Duodenal mucosa (tissue), 2 donors: ENCODE data around the gene COL9A3.

Source experiments
- H3K27ac ChIP-seq: one replicate; pipeline ENCODE4 v1.7.0; 2013; ENCODE audit warnings: low read depth, low read length
- H3K27me3 ChIP-seq, 2 donors: one replicate each; pipeline ENCODE4 v1.7.0; 2013; ENCODE audit warnings: low read length in 2 of 2, control low read depth in 1 of 2; ENCODE audit not compliant: insufficient read depth in 2 of 2, control insufficient read depth in 1 of 2
- H3K36me3 ChIP-seq, 2 donors: one replicate each; pipeline ENCODE4 v1.7.0; 2013; ENCODE audit warnings: low read length in 2 of 2, control low read depth in 1 of 2; ENCODE audit not compliant: insufficient read depth in 2 of 2, control insufficient read depth in 1 of 2
- H3K4me1 ChIP-seq, 2 donors: one replicate each; pipeline ENCODE4 v1.7.0; 2013; ENCODE audit warnings: low read length in 2 of 2, control low read depth in 1 of 2; ENCODE audit not compliant: insufficient read depth in 2 of 2, control insufficient read depth in 1 of 2
- H3K4me3 ChIP-seq, 2 donors: one replicate each; pipeline ENCODE4 v1.7.0; 2013; ENCODE audit warnings: low read length in 2 of 2, low read depth in 1 of 2
- H3K9ac ChIP-seq, 2 donors: one replicate each; pipeline ENCODE4 v1.7.0; 2013; ENCODE audit warnings: low read length in 2 of 2, low read depth in 1 of 2
- H3K9me3 ChIP-seq, 2 donors: one replicate each; pipeline ENCODE4 v1.7.0; 2013; ENCODE audit warnings: low read length in 2 of 2, control low read depth in 1 of 2; ENCODE audit not compliant: control insufficient read depth in 1 of 2

Gene COL9A3

DNA sequence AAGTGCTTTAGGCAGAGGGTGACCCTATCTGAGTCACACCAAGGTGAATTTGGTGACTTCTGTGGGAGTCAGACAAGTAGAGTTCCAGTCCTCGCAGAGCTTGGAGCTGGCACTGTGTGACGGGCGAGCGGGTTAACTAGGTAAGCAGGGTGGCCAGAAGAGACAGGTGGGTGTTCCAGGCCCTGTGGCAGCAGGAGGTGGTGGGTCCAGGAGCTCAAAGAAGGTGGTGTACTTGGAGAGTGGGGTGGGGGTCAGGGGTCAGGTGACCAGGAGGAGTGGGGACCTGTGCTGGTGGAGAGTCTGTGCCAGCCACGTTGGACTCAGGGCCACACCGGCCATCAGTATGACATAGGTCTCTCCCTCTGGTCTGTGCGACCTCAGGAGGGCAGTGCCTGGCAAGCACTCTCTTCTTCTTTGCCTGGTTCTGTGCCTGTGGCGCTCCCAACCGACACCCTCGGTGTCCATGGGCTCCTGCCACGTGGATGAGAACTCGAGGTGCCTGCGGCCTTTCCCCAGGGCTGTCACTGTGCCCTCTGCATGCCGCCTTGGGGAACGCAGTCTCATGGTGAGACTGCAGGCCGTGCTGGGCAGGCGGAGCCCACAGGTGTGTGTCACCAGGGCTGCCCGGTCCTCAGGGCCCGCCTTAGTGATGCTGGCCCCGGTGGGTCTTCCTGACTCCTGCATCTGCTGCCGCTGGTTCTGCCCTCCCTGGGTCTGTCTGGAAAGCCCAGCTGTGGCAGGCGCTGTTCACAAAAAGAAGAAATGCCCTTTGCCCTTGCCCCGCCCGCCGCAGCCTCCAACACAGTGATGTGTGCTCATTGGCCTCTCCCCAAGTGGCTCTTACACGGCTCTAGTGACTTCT, 18.9 kb upstream of the COL9A3 start:
- Histone ChIP-seq H3K27ac (peak overlapping the region; percentile 79), H3K27me3 (no peaks in the 10 kb centered on the region), H3K4me1 (peaks cover 28 to 33% of the 10 kb centered on the region in 2 donors), H3K36me3 (peaks cover 11 to 25% of the 10 kb centered on the region in 2 donors), H3K9me3 (no peaks in the 10 kb centered on the region), H3K9ac (peak overlapping the region; percentile 63 to 66), H3K4me3 (peak overlapping the region; percentile 52 to 53)

DNA sequence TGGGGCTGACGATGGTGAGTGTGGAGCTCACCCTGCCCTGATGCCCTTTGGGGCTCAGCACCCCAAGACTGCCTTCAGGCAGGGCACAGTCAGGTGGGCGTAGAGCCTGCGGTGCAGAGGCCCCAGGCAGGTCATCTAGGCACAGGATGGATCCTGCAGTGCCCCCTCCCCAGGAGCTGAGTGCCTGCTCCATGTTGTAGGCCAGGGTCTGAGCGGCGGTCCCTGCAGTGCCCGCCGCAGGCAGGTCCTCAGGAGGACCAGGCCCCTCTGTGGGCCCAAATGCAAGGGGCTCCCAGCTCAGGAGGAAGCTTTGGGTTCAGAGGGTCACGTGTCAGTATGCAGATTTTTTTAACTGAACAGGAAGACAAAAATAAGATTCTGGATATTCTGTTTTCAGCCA, 17.8 kb upstream of the COL9A3 start:
- Histone ChIP-seq H3K4me1 (peaks cover 21 to 27% of the 10 kb centered on the region in 2 donors), H3K4me3 (no peak overlapping the region), H3K36me3 (peaks cover 11 to 25% of the 10 kb centered on the region in 2 donors), H3K9ac (peak overlapping the region in 1 of 2 donors; percentile 0), H3K27me3 (no peaks in the 10 kb centered on the region), H3K27ac (no peak overlapping the region), H3K9me3 (no peaks in the 10 kb centered on the region)

DNA sequence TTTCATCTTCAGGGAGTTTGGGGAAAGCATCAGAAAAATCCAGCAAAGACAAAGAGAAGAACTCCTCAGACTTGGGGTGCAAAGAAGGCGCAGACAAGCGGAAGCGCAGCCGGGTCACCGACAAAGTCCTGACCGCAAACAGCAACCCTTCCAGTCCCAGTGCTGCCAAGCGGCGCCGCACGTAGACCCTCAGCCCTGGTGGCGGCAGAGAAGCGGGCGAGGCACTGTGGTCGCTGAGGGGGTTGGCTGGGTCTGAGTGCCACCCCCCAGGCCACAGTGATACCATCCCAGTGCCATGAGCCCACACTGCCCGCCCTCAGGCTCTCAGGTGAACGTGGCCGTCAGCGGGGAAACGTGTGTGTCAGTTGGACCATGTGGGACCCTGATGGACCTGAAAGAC, 17.4 kb upstream of the COL9A3 start:
- Histone ChIP-seq H3K4me1 (peaks cover 21 to 29% of the 10 kb centered on the region in 2 donors), H3K27ac (no peak overlapping the region), H3K4me3 (no peak overlapping the region), H3K36me3 (peaks cover 11 to 25% of the 10 kb centered on the region in 2 donors), H3K9ac (no peak overlapping the region), H3K27me3 (no peaks in the 10 kb centered on the region), H3K9me3 (no peaks in the 10 kb centered on the region)

DNA sequence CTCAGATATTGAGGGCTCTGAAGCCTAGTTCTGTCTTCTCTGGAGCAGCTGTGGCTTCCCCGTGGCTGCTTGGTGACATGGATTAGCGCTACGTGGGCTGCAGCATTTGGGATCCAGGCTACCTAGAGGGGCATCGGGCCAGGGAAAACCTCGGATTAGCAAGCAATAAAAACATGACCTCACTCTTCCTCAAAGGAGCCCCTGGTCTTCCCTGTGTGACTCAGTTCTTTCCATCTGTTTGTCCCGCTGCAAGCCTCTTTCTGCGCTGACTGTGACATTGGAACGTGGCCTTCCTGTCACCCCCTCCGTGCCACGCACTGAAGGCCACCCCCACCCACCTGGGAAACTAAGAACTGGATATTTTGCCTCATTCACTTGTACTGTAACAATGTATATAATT, 17.0 kb upstream of the COL9A3 start:
- Histone ChIP-seq H3K36me3 (peaks cover 11 to 25% of the 10 kb centered on the region in 2 donors), H3K4me3 (no peak overlapping the region), H3K9me3 (no peaks in the 10 kb centered on the region), H3K4me1 (peaks cover 21 to 25% of the 10 kb centered on the region in 2 donors), H3K27ac (no peak overlapping the region), H3K9ac (no peak overlapping the region), H3K27me3 (no peaks in the 10 kb centered on the region)

DNA sequence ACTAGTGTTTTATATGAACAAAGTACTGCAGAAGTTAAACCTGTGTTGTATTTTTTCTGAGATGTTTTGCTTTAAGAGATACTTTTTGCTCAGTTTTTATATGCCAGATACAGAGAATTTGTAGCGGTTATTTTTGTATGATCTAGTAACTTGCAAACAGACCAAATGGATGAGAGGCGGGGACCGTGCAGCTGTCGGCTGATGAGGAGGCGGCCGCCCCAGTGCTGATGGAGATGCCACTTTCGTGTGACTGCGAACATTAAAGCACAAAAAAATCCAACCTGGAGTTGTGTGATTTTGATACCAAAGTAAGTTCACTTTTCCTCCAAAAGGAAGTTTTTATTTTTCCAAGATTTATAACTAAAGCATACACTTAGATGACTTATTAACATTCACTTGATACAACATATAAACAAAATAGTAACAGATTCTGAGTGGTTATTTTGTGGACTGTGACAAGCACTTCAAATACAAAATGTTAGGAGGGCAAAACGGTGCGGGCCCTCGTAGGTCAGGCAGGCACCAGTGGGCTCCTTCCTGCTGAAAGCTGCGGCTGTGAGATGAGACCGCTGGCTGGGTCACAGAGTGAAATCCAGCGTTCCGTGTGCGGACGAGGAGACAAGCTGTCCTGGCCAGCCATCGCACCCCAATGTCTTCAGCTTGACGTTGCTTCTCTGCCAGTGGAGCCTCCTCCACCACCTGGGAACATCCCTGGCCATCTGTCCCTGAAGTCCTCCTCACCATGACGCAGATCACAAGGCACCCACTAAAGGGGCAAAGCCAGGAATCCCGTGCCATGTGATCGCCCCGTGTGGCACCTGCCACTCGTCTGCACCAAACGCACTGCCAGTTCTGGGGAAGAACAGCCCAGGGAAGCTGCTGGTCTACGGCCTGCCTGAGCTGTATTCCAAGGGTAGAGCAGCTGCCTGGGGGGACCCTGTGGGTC, 16.3 kb upstream of the COL9A3 start:
- Histone ChIP-seq H3K4me1 (peaks cover 21 to 26% of the 10 kb centered on the region in 2 donors), H3K27ac (no peak overlapping the region), H3K27me3 (no peaks in the 10 kb centered on the region), H3K9ac (no peak overlapping the region), H3K4me3 (no peak overlapping the region), H3K36me3 (peaks cover 11 to 25% of the 10 kb centered on the region in 2 donors), H3K9me3 (no peaks in the 10 kb centered on the region)

DNA sequence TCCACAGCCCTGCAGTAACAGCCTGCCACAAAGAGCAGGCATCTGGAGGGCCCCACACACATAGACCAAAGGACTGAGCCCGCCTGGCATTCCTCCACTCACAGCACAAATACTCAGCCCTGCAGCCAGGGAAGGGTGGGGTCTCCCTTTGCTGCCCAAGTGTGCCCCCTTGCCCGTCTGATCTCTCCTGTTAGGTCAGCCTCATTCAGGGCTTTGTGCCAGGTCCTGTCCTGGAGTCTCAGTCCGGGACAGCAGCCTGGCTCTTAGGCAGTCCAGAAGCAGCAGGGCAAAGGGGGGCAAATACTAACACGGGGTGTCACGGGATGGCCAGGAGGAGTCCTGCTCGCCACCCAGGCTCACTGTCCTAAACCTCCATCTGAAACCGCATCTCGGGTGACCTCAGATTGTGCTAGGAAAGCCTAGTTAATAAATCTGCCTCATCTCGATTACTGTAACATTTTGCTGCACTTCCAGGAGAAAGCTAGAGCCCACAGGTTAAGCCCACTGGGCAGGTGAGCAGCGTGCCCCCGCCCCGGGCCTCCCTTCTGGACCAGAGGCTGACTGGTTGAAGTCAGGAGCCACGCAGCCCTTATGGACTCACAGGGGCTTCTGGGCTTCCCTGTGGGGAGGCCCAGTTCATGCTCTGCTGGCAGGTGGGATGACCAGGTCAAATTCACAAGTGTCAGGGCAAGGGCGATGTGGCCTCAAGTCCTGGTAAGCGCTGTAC, 15.4 kb upstream of the COL9A3 start:
- H3K27ac ChIP-seq = no peak overlapping the region
- peaks cover 11 to 25% of the 10 kb centered on the region in 2 donors for H3K36me3 ChIP-seq
- no peak overlapping the region for H3K9ac ChIP-seq

GRCh38 chr20:62802026-62802712, 14.7 kb upstream of the COL9A3 start:
- Histone ChIP-seq H3K4me1 (peaks cover 32 to 38% of the 10 kb centered on the region in 2 donors), H3K36me3 (peaks cover 11 to 25% of the 10 kb centered on the region in 2 donors), H3K4me3 (no peak overlapping the region), H3K9ac (no peak overlapping the region), H3K27me3 (no peaks in the 10 kb centered on the region), H3K9me3 (no peaks in the 10 kb centered on the region), H3K27ac (no peak overlapping the region)

More for the DNA sequence above, 15.4 kb upstream of the COL9A3 start:
- Histone ChIP-seq H3K9me3 (no peaks in the 10 kb centered on the region), H3K27me3 (no peaks in the 10 kb centered on the region), H3K4me1 (peaks cover 30 to 34% of the 10 kb centered on the region in 2 donors), H3K4me3 (no peak overlapping the region)

DNA sequence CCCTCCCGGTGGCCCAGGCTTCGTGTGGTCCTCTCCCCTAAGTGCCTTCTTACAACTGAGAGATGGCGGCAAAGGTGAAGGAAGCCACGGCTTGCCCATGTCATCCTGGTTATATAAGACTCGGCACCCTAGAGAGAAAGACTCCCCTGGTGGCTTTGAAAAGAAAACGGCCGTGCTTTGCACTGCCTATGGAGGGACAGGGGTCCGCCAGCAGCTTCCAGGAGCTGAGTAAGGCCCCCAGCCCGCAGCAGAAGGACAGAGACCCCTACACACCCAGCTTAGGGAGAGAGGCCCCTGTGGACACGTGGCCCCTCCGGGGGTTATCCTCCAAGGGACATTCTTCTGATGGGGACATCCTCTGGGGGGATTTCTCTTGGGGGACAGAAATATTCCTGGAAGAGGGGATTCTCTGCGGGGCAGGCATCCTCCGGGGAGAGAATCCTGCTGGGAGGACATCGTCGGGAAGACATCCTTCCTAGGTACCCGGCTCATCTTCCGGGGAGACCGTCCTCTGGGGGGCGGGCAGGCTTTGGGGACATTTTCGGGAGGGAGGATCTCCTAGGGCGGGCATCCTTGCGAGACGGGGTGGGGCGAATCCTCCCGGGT, 12.7 kb upstream of the COL9A3 start:
- peak overlapping the region; percentile 14 for H3K27ac ChIP-seq
- H3K4me1 ChIP-seq = peaks cover 15 to 28% of the 10 kb centered on the region in 2 donors
- no peaks in the 10 kb centered on the region for H3K27me3 ChIP-seq
- H3K36me3 ChIP-seq = peaks cover 22 to 28% of the 10 kb centered on the region in 2 donors
- peak overlapping the region in 1 of 2 donors; percentile 12 for H3K9ac ChIP-seq
- peak overlapping the region; percentile 51 to 84 for H3K4me3 ChIP-seq
- no peaks in the 10 kb centered on the region for H3K9me3 ChIP-seq

DNA sequence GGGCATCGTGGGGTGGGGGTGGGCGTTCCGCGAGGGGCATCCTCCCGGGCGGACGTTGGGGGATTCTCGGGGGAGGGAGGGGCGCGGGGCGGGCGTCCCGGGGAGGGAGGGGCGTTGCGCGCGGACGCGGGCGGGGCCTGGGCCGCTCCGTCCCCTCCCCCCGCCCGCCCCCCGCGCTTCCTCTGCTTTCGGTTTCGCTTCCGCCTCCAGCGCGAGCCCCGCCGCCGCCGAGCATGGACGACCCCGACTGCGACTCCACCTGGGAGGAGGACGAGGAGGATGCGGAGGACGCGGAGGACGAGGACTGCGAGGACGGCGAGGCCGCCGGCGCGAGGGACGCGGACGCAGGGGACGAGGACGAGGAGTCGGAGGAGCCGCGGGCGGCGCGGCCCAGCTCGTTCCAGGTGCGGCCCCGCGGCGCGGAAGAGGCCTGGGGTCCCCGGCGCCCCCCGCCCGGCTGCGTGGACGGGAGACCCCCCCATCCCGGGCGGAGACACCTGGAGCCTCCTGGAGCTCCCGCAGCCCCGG, 12.2 kb upstream of the COL9A3 start, which contains the start of gene OGFR:
TSS of gene OGFR (plus strand) at position 209 of the 528 bp plus-strand sequence. CDS start at position 234, 25 bp downstream.
- Histone ChIP-seq H3K27me3 (no peaks in the 10 kb centered on the region), H3K27ac (peak within 1 kb of the TSS; percentile 32), H3K9ac (peak within 1 kb of the TSS; percentile 73 to 90), H3K9me3 (no peaks in the 10 kb centered on the region), H3K4me1 (peaks cover 15 to 27% of the 10 kb centered on the region in 2 donors), H3K4me3 (peak within 1 kb of the TSS; percentile 84 to 90), H3K36me3 (peaks cover 27 to 28% of the 10 kb centered on the region in 2 donors)
